ENCODE measurements around the gene PLS3. TPM values are rescaled to one million over a fixed set of nuclear protein-coding genes. Genes with fewer than 3 reads are reported as not detected.

The PLS3 gene
- polyA plus RNA-seq, 3 donors: 291 to 323 (median 310) TPM

DNA sequence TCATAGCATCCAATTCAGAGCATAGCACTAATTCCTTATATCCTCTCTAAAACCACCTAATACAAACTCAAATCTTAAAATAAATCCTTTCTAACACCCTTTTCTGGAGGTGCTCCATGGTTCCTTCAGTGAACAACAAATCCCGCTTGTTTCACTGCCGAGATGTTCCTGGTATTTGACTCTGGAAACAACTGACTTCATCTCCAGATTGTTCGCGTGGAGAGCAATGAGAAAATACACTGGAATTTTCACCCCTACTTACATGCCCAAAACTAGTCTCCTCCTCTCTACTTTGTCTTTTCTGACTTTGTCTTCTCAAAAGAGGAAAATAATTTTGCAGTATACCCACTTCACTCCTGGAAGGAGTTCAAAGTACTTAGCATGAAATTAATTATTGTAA lies 129.0 kb downstream of the PLS3 start:
- DNase-seq (ENCODE audit: low read depth in 3 of 3, low spot score in 2 of 3): no peak

DNA sequence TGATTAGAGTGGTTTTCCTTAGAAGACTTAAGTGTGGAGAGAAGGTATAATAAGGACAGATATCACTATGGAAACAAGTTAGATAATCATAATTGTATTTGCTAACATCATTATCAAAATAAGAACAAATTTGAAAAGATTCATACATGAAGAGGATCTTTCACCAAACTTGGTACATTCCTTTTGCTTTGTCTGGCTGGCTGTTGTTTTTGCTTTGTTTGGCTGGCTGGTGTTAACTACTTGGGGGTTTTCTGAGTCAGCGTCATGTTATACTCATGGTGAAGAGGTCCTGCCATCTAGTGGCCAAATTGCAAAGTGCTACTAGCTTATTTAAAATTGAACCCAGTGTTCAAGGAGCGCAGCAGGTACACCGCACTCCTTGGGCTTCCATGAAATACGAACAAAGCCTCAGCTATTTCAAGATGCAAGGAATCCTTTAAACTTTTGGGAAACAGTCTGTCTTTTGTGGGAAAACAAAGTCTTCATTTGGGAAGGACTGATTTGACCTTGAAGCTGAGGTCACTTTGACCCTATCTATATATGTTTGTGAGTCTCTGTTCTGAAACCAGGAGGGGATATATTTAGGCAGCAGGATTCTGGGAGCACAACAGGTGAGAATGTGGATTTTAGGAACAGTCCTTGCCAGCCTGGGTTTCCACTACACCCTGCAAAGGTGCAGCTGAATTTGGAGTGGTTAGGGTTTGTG lies 129.7 kb downstream of the PLS3 start:
- peak; percentile 36 to 62 (median 50) for DNase-seq (ENCODE audit: low read depth in 3 of 3, low spot score in 2 of 3)

DNA sequence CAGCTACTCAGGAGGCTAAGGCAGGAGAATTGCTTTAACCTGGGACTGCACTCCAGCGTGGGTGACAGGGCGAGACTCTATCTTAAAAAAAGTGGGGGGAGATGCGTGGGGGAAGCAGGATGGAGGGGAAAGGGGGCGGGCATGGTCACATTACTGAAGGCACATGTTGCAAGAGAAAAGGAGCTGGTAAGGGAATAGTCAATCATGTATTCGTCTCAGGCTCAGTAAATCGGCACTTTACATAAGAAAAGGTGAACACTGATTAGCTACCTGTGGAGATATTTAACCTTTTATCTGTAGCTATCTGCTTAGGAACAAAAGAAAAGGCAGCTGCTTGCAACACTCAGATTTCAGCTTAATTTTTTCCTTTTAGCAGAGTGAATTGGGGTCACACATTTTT lies 132.5 kb downstream of the PLS3 start:
- DNase-seq (ENCODE audit: low read depth in 3 of 3, low spot score in 2 of 3): no peak

DNA sequence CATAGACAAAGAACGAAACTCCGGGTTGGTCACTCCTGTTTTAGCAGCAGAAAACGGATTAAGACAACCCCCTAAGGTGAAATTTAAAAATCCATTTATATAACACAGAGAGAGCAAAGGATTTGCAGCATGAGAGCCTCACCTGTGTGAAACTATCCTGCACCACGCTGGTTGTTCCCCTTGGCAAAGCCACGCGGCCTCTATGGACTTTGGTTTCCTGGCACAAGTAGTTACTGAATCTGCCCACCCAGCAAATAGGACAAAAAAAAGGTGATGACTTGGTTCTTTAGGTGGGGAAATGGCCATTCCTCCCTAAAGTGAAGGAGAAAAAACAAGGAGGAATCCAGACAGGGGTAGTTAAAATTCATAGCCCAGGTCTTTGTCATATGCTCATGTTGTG lies 133.1 kb downstream of the PLS3 start:
- DNase-seq (ENCODE audit: low read depth in 3 of 3, low spot score in 2 of 3): no peak

DNA sequence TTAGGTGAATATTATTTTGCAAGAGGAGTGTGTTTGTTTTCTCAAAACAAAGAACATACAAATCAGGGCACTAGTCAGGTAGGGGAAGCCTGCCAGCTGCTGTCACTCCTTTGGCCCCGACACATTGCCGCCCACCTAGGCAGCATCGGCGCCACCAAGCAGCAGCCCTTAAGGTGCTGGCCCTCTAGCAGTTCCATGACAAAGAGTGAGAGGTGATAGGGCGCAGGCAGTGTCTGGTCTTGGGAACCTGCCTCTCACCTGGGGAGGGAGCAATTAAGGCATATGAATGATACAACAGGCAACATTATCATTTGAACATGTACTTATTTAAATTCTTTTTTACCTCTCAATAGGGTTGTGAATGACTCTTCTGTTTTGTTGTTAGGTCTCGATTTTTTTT lies 135.1 kb downstream of the PLS3 start:
- no peak for DNase-seq (ENCODE audit: low read depth in 3 of 3, low spot score in 2 of 3)

DNA sequence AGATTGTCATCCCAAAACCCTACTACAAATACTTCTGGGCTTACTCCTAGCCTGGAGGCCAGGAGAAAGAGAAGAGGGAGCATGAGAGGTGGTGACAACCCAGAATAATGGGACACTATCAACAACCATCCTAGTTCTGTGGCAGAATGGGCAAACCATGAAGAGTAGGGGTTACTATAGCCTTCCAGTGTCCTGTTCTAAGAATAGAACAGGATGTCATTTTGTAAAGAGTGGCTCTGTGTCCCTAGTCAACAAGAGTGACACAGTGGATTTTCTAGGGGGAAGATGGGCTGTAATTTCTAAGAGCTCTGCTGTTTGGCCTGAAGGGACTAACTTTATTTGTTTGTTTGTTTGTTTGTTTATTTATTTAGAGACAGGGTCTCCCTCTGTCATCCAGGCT lies 136.0 kb downstream of the PLS3 start:
- no peak for DNase-seq (ENCODE audit: low read depth in 3 of 3, low spot score in 2 of 3)

DNA sequence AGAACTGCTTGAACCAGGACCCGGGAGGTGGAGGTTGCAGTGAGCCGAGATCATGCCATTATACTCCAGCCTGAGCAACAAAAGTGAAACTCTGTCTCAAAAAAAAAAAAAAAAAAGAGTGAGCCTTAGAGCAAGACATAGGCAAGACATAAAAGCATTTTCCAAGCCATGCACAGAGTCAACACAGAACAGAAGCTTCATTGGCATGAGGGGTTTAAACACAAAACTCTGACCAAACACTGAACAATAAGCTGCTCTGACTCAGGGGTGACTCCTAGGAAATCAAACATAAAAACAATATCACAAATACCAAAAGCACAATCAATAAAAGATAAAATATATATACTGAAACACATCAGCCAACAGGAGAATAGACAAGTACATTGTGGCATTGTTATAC lies 136.8 kb downstream of the PLS3 start:
- DNase-seq (ENCODE audit: low read depth in 3 of 3, low spot score in 2 of 3): no peak

Measured in right renal cortex interstitium (tissue), 3 donors.